GM12878 (cell line): ENCODE results near the gene LRRC41.

Experiments
- CEBPB ChIP-seq, 2 experiments: fragments of 150-350 bp in 1 of 2; IDR thresholded peaks; 2 replicates each; pipeline ENCODE4 v1.6.1; 2012 to 2014; ENCODE audit warnings: low read depth in 2 of 2, low read length in 2 of 2, borderline replicate concordance in 1 of 2, inconsistent platforms in 1 of 2
- EED ChIP-seq: sonication (generic); IDR thresholded peaks from 2 replicates; pipeline ENCODE4 v1.6.1; 2016; ENCODE audit warnings: antibody characterized with exemption, low read depth
- POLR2A ChIP-seq: IDR thresholded peaks from 2 replicates; pipeline ENCODE4 v1.6.1; 2011; ENCODE audit warnings: low read depth, mild to moderate bottlenecking, low read length

GRCh38 chr1:46289976-46290375, 13.4 kb downstream of the LRRC41 start:
- TF ChIP-seq POLR2A (no peak), EED (no peak), CEBPB (IDR thresholded peaks at IDR 0.05; ENCODE audit: borderline replicate concordance in 1 of 2, low read depth in 2 of 2, low read length in 2 of 2) (no peak)
